ENCODE results near the gene SSBP4. TPM values are rescaled to one million over a fixed set of nuclear protein-coding genes. Genes with fewer than 3 reads are reported as not detected.

SSBP4 gene
- total RNA-seq, 1 donor from 2014 or later = 233 TPM

DNA sequence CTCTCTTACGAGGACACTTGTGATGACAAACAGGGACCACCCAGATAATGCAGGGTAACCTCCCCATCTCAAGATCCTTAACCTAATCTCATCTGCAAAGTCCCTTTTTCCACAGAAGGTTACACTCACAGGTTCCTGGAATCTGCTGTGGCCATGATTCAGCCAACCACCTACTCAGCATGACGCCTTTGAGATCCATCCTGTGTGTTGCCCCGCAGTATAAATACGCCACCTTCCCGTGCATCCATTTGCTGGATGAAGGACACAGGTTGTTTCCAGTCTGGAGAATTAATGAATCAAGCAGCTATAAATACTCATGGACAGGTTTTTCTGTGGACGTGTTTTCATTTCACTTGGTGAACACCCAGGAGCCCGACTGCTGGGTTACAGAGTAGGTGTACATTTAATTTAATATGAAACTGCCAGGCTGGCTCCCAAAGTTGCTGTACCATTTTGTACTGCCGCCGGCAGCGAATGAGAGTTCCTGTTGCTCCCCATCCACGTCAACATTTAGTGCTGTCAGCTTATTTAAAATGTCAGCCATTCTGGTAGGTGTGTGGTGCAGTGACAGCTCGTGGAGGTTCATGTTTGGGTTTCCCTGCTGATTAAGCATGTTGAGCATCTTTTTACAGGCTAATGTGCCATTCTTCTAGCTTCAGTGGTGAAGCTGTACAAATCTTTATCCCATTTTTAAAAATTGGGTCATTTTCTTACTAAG lies 62.5 kb downstream of the SSBP4 start:
- Histone ChIP-seq H3K27ac (peak overlapping the region in 1 of 2 donors; percentile 2), H3K36me3 (no peaks in the 10 kb centered on the region), H3K9me3 (no peaks in the 10 kb centered on the region), H3K4me3 (no peak overlapping the region), H3K4me1 (peaks cover 18 to 58% of the 10 kb centered on the region in 2 donors), H3K27me3 (no peaks in the 10 kb centered on the region)
- intact Hi-C loops (cut with DNase I) = no loop called here
- TF ChIP-seq, protein P1, sequence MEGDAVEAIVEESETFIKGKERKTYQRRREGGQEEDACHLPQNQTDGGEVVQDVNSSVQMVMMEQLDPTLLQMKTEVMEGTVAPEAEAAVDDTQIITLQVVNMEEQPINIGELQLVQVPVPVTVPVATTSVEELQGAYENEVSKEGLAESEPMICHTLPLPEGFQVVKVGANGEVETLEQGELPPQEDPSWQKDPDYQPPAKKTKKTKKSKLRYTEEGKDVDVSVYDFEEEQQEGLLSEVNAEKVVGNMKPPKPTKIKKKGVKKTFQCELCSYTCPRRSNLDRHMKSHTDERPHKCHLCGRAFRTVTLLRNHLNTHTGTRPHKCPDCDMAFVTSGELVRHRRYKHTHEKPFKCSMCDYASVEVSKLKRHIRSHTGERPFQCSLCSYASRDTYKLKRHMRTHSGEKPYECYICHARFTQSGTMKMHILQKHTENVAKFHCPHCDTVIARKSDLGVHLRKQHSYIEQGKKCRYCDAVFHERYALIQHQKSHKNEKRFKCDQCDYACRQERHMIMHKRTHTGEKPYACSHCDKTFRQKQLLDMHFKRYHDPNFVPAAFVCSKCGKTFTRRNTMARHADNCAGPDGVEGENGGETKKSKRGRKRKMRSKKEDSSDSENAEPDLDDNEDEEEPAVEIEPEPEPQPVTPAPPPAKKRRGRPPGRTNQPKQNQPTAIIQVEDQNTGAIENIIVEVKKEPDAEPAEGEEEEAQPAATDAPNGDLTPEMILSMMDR (IDR thresholded peaks at IDR 0.05) = no peak
- DNase-seq (ENCODE audit: low spot score in 2 of 2) = no peak

DNA sequence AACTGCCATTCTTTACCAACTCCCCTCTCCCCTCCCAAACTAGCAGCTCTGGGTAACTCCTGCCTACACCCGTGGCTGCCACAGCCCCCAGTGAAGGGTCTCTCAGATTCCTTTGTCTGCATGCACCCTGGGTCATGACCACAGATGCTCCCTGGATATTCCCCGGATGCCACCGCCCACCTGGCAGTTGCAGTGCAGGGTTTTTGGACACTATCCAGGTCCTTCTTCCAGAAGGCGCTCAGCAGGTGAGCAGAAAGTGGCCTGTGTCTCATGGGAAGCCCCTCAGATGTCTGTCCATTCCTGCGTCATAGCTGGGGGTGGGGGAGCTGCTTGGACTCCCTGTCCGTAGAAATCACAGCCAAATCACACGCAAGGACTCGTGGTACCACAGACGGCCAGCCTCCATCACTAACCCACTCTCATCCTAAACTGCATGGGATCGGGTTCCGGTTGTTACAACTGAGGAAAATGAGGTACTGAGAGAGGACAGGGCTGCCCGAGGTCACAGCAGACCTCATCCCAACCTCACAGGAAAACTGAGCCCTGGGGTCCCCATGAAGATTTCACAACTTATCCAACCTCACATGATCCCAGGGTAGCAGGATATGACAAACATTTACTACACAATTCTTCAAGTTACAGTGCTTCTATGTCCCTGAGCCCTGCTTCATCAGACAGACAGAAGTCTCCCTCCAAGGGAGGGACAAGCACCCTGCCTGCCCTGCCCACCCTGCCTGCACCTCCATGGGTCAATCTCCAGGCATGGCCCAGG lies 64.1 kb downstream of the SSBP4 start:
- no peaks in the 10 kb centered on the region for H3K9me3 ChIP-seq
- intact Hi-C loops (cut with DNase I) = no loop called here
- no peak overlapping the region for H3K27ac ChIP-seq
- H3K36me3 ChIP-seq = no peaks in the 10 kb centered on the region
- peaks cover 14 to 72% of the 10 kb centered on the region in 2 donors for H3K4me1 ChIP-seq
- DNase-seq (ENCODE audit: low spot score in 2 of 2) = no peak
- H3K27me3 ChIP-seq = no peaks in the 10 kb centered on the region
- no peak overlapping the region for H3K4me3 ChIP-seq
- TF ChIP-seq, protein P1 (IDR thresholded peaks at IDR 0.05) = no peak

Other genes starting within 250 kb of the SSBP4 start
- 35.1 TPM for gene IFI30, start 245.6 kb upstream of the SSBP4 start, total RNA-seq
- gene MPV17L2, start 226.2 kb upstream of the SSBP4 start, total RNA-seq = 9.5 TPM
- 12.3 TPM for gene RAB3A, start 215.4 kb upstream of the SSBP4 start, total RNA-seq
- gene PDE4C, start 193.0 kb upstream of the SSBP4 start, total RNA-seq = not detected
- 51.2 TPM for gene IQCN, start 144.9 kb upstream of the SSBP4 start, total RNA-seq
- 3,570 TPM for gene JUND, start 137.8 kb upstream of the SSBP4 start, total RNA-seq
- 62.5 TPM for gene LSM4, start 96.3 kb upstream of the SSBP4 start, total RNA-seq
- gene PGPEP1, start 78.8 kb upstream of the SSBP4 start, total RNA-seq = 14.8 TPM
- 8.5 TPM for gene GDF15, start 33.2 kb upstream of the SSBP4 start, total RNA-seq
- gene LRRC25, start 21.8 kb upstream of the SSBP4 start, total RNA-seq = 6.9 TPM
- gene ISYNA1, start 18.7 kb downstream of the SSBP4 start, total RNA-seq = 93.1 TPM
- gene ELL, start 102.7 kb downstream of the SSBP4 start, total RNA-seq = 30.5 TPM
- 395 TPM for gene FKBP8, start 124.2 kb downstream of the SSBP4 start, total RNA-seq
- 178 TPM for gene KXD1, start 138.5 kb downstream of the SSBP4 start, total RNA-seq
- 554 TPM for gene UBA52, start 152.5 kb downstream of the SSBP4 start, total RNA-seq
- 173 TPM for gene REX1BD, start 169.4 kb downstream of the SSBP4 start, total RNA-seq
- gene CRLF1, start 187.4 kb downstream of the SSBP4 start, total RNA-seq = 638 TPM
- not detected for gene TMEM59L, start 193.5 kb downstream of the SSBP4 start, total RNA-seq
- 52.8 TPM for gene KLHL26, start 217.6 kb downstream of the SSBP4 start, total RNA-seq